H1 (cell line): ENCODE measurements around the gene SPTBN1. TPM values are rescaled to one million over a fixed set of nuclear protein-coding genes. Genes with fewer than 3 reads are reported as not detected.

ENCODE experiments used
- BACH1 ChIP-seq: IDR thresholded peaks from 2 replicates; pipeline ENCODE4 v1.6.1; 2012; ENCODE audit warnings: low read length, improper control_type of control experiment
- GABPA ChIP-seq: IDR thresholded peaks from 2 replicates; pipeline ENCODE4 v1.6.1; 2011; ENCODE audit warnings: mild to moderate bottlenecking, low read length, moderate library complexity, borderline replicate concordance; ENCODE audit not compliant: insufficient read depth
- RXRA ChIP-seq: IDR thresholded peaks from 2 replicates; pipeline ENCODE4 v1.6.1; 2011; ENCODE audit warnings: low read depth, mild to moderate bottlenecking, low read length, moderate library complexity; ENCODE audit not compliant: insufficient read depth
- TAF1 ChIP-seq: IDR thresholded peaks from 2 replicates; pipeline ENCODE4 v1.6.1; 2011; ENCODE audit warnings: mild to moderate bottlenecking, low read depth, low read length
- TCF12 ChIP-seq: IDR thresholded peaks from 2 replicates; pipeline ENCODE4 v1.6.1; 2011; ENCODE audit warnings: low read depth, mild to moderate bottlenecking, low read length
- polyA plus RNA-seq, 7 experiments: library from polyadenylated mRNA; depleted of rRNA in 3 of 7; stranded (reverse) in 5 of 7; unstranded in 2 of 7; fragments of >200 nt in 5 of 7; fragments of 200-250 nt in 2 of 7; gene quantifications; 1 replicate in 5 of 7; 2 replicates in 1 of 7; 4 replicates in 1 of 7; pipeline versions ENCODE4 v1.2.1 to v1.2.3, GENCODE V29; 2011 to 2013; ENCODE audit warnings: missing spikeins in 2 of 7, mixed read lengths in 2 of 7
- total RNA-seq: library from RNA; stranded (reverse); fragmentation: NEBNext Ultra II Directional; extraction: Animal tissue kit (Norgen Biotek cat#: 25700); gene quantifications from 2 replicates; pipeline ENCODE4 v1.2.1, GENCODE V29; 2021
- TF ChIP-seq, protein P1 (sequence below): fragments of 300-600 bp; sonication (generic); IDR thresholded peaks from 2 replicates; pipeline ENCODE4 v1.7.1; 2012; ENCODE audit warnings: low read length, moderate library complexity, mild to moderate bottlenecking, inconsistent platforms; ENCODE audit not compliant: insufficient replicate concordance

The SPTBN1 gene
- total and polyA plus RNA-seq, 2 of the 8 experiments (the other 6 are each of a cell fraction or from before 2014, with no cell fraction given) = 31.8 to 180 TPM

- TF ChIP-seq, protein P1, sequence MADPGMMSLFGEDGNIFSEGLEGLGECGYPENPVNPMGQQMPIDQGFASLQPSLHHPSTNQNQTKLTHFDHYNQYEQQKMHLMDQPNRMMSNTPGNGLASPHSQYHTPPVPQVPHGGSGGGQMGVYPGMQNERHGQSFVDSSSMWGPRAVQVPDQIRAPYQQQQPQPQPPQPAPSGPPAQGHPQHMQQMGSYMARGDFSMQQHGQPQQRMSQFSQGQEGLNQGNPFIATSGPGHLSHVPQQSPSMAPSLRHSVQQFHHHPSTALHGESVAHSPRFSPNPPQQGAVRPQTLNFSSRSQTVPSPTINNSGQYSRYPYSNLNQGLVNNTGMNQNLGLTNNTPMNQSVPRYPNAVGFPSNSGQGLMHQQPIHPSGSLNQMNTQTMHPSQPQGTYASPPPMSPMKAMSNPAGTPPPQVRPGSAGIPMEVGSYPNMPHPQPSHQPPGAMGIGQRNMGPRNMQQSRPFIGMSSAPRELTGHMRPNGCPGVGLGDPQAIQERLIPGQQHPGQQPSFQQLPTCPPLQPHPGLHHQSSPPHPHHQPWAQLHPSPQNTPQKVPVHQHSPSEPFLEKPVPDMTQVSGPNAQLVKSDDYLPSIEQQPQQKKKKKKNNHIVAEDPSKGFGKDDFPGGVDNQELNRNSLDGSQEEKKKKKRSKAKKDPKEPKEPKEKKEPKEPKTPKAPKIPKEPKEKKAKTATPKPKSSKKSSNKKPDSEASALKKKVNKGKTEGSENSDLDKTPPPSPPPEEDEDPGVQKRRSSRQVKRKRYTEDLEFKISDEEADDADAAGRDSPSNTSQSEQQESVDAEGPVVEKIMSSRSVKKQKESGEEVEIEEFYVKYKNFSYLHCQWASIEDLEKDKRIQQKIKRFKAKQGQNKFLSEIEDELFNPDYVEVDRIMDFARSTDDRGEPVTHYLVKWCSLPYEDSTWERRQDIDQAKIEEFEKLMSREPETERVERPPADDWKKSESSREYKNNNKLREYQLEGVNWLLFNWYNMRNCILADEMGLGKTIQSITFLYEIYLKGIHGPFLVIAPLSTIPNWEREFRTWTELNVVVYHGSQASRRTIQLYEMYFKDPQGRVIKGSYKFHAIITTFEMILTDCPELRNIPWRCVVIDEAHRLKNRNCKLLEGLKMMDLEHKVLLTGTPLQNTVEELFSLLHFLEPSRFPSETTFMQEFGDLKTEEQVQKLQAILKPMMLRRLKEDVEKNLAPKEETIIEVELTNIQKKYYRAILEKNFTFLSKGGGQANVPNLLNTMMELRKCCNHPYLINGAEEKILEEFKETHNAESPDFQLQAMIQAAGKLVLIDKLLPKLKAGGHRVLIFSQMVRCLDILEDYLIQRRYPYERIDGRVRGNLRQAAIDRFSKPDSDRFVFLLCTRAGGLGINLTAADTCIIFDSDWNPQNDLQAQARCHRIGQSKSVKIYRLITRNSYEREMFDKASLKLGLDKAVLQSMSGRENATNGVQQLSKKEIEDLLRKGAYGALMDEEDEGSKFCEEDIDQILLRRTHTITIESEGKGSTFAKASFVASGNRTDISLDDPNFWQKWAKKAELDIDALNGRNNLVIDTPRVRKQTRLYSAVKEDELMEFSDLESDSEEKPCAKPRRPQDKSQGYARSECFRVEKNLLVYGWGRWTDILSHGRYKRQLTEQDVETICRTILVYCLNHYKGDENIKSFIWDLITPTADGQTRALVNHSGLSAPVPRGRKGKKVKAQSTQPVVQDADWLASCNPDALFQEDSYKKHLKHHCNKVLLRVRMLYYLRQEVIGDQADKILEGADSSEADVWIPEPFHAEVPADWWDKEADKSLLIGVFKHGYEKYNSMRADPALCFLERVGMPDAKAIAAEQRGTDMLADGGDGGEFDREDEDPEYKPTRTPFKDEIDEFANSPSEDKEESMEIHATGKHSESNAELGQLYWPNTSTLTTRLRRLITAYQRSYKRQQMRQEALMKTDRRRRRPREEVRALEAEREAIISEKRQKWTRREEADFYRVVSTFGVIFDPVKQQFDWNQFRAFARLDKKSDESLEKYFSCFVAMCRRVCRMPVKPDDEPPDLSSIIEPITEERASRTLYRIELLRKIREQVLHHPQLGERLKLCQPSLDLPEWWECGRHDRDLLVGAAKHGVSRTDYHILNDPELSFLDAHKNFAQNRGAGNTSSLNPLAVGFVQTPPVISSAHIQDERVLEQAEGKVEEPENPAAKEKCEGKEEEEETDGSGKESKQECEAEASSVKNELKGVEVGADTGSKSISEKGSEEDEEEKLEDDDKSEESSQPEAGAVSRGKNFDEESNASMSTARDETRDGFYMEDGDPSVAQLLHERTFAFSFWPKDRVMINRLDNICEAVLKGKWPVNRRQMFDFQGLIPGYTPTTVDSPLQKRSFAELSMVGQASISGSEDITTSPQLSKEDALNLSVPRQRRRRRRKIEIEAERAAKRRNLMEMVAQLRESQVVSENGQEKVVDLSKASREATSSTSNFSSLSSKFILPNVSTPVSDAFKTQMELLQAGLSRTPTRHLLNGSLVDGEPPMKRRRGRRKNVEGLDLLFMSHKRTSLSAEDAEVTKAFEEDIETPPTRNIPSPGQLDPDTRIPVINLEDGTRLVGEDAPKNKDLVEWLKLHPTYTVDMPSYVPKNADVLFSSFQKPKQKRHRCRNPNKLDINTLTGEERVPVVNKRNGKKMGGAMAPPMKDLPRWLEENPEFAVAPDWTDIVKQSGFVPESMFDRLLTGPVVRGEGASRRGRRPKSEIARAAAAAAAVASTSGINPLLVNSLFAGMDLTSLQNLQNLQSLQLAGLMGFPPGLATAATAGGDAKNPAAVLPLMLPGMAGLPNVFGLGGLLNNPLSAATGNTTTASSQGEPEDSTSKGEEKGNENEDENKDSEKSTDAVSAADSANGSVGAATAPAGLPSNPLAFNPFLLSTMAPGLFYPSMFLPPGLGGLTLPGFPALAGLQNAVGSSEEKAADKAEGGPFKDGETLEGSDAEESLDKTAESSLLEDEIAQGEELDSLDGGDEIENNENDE = no peak
- TF ChIP-seq TCF12 = no peak
- TF ChIP-seq RXRA = no peak
- TF ChIP-seq BACH1 = no peak
- no peak for TF ChIP-seq TAF1
- TF ChIP-seq GABPA = no peak
- TF ChIP-seq, all 59 proteins: peak for 0
Observed at GRCh38 chr2:54603357-54603756, 147.2 kb downstream of the SPTBN1 start (continued).
